Activated CD4-positive, CD25-positive, alpha-beta regulatory T cell treated with anti-CD3 and anti-CD28 coated beads, Interleukin-2, amount 50 U/mL, for 16 hours (primary cell): ENCODE results near the gene URM1.

Source experiments
- DNase-seq: peaks from one replicate; pipeline ENCODE4 v3.0.0-alpha.2; 2020; ENCODE audit warnings: low read depth, low spot score

URM1 gene

DNA sequence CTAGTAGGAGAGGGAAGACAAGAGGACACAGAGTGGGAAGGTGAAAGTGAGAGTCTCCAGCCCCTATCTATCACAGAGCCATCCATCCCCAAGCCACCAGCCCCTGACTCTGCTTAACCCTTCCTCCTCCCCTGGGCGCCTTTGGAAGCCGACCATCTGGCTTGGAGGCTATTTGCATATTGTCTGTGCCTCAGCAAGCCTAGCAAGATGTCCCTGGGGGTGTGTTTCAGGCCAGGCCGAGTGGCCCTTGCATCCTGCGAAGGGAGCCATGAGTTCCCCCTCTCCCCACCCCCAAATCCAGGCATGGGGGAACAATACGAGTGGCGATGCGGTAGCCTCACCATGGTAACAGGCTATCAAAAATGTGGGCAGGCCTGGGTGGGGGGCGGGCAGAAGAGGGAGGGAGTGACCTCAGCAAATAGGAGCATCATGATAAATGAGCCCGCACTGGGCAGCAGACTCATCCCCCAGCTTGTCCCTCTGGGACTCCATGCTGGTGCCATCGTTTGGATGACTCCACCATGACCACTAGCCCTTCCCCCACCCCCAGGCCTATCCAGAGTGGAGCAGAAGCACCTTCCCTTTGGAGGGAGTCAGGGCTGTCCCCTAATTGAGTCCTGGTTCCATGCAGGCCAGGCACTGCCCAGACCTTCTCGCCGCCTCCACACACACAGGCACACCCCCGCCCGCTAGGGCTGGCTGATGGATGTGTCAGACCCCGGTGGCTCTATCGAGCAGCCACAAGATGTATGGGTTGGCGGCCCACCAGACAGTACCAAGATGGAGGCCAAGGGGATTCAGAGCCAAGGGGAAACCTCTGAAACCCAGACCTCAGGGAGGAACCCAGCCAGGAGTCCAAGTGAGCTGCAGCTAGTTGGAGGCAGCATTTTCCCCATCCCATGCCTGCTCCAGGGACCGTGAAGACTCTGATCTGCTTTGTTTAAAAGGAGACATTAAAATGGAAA lies 14.6 kb downstream of the URM1 start:
- DNase-seq: no peak

DNA sequence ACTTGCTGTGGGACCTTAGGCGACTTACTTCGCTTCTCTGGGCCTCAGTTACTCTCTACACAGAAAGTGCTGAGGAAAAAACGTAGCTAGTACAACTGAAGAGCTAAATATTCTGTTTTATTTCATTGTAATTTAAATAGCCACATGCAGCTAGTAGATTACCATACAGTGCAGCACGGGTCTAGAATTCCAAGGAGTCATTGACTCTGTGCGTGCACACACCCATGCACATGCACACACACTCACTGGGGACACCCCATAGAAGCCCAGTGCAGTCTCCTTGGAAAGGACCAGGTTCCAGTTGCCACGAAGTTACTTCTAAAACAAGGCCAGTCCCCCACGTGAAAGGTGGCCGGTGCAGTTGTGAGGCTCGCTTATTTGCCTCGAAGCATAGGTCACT lies 17.0 kb downstream of the URM1 start:
- no peak for DNase-seq

DNA sequence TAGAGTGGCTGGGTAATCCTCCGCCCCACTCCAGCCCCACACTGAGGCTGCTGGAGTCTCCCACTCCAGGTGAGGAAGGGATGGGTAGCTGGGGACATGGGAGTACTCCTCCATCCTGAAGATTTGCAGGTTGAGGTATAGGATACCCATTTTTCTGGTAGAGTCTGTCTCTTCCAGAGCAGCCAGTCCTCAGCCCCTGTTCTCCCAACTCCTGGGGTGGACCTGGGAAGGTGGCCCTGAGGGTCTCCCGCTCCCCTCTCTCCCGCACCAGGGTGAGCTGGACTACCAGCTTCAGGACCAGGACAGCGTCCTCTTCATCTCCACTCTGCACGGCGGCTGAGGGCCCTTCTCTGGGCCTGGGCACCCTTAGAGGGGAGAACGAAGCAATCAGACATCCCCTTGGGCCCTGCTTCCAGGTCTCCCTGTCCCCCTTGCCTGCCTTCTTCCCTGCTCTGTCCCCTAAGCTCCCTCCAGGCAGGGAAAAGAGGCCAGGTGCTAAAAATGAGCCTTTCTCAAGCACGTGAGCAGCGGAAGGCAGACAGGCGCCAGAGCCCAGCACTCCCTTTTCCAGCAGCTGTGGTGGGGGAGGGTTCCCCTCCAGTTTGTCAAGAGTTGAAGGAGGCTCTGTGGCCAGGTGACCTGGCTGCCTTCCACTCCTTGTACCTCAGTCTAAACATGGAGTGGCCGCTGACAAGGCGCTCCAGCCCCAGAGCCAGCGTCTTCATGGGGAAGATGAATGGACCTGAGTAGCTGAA lies 18.4 kb downstream of the URM1 start:
- DNase-seq: no peak

DNA sequence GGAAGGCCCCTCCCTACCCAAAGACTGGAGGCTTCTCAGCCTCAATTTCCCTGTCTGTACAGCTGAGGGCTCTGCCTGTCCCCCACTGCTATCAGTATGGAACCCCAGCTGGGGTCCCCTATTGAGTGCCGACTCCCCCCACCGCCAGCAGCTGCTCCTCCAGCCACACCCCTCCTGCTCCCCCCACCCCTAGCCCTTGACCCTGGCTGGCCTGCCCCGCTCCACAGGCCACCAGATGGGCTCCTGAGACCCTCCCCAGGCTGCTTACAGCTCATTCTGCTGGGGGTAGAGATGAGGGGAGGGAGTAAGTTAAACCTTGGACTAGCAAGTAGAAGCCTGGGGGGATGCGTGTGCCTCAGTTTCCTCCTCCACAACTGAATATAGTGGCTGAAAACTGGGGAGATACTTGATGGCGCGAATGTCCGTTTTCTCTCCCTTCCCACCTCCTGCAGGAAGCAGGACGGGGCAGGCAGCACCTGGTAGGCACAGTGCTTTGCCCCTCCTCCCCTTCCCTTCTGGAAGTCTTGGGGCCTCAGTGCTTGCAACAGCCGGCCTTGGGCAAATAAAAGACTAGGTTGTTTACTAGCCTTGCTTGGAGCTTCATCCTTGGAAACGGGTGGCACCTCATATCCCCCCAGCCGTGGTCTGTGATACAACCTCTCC lies 19.1 kb downstream of the URM1 start:
- DNase-seq: no peak

DNA sequence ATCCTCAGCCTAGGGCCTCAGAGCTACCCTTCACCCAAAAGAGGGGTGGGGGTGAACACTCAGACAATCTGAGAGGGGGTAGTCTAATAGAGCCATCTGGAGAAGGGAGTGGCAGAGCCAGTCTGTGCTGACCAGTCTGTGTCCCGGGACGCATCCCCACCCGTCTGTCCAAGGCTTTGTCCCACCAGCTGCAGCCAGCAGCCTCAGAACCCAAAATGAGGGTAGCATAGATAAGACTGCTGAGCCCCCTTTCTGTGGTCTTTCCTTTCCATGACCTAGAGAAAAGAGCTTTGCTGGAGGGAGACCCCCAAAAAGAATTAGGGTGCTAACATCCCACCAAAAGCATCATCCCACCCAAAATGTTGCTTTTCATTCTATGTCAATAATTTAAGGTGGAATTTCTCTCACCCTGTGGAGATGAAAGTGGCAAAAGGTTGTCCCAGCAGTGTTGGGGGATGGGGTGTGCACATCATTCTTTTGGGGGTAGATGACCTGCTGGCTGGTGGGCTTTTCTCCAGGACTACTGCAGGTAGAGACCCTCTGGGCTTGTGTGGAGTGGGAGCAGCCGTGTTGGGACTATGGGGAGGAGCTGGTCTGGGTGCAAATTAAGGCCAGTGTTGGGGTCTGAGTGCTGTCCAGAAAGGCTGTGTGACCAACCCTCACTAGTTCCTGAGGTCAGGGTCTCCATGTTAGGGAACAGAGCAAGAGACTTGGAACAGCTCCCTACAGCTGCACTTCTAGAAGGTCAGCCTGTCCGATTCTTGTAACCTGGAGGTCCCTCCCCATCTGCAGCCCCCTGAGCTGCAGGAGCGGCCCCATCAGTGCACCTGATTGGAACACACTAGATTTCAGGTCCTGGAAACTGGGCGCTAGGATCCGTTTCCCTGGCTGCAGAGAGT lies 19.9 kb downstream of the URM1 start:
- DNase-seq: no peak

DNA sequence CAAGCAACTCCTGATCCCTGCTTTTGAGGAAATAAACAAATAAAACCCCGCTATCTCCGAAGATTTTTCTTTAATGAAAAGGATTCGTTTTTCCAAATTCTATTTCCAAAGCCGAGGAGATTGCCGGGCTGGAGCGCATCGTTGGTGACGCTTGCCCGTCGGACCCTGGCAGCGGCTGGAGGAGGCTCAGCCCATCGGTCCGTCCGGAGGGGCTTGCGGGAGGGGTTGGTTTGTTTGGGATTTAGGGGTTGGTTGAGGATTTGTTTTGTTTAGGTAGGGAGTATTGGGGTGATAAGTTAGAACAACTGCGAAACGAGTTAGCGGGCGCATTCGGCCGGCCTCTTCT lies 20.8 kb downstream of the URM1 start:
- no peak for DNase-seq

DNA sequence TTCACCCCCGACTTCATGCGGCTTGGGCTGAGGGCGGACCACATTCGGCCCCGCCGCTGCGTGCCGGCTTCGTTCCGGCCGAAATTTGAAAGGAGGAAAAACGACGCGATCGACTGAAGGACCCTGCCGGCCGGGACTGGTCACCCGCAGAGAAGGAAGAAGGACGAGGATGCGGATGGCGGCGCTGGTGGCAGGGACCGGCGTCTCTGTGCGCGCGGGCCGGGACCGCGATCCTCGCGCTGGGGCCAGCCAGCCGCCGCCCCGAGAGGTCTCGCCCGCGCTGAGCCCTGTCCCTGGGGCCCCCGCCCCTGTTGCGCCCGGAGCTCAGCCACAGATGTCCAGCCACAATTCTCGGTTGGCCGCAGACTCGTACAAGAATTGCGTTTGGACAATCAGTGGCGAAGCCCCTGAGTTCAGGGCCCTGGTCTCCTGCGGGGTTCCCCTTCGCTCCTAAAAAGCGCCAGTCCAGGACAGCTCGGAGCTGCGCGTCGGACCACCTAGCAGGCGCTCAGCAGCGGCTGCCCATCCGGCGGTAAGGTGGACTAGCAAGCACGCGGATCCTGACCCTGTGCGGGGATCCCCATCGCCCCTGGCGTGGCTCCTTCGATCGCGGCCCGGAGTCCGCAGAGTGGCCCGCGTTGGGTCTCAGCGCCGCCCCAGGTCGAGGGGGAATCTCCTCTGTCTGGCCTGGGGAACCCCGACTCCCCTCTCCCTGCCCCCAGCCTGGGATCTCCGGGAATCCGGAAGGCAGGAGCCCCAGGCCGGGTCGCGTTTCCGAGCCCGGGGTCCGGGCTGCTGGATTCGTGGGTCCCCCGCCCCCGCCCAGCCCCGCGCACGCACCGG lies 21.3 kb downstream of the URM1 start:
- DNase-seq: no peak

DNA sequence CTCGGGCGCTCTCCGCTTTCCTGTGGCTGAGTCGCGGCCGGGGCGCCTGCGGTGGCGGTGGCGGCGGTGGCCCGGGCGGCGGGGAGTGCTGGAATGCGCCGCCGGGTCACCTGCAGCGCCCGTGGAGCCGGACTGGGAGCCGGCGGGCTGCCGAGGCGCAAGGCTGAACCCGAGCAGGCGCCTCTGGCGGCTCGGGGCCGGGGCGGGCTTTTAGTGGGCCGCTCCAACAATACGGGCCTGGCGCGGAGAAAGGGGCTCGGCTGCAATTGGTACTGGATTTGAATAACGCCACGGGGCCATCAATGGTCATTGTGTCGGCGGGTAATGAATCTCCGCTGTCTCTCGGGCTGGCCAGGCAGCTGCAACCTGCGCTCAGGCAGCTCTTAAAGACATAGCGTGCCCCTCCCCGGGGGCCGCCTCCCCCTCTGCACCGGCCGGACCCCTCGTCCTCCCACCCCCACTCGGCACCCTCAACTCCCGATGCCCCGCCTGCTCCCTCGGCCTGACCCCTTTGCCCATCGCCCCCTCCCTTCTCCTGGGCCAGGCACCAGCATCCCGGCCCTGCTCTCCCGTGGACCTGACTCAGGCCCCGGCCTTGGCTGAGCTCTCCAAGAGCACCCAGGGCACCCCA lies 22.1 kb downstream of the URM1 start:
- no peak for DNase-seq

DNA sequence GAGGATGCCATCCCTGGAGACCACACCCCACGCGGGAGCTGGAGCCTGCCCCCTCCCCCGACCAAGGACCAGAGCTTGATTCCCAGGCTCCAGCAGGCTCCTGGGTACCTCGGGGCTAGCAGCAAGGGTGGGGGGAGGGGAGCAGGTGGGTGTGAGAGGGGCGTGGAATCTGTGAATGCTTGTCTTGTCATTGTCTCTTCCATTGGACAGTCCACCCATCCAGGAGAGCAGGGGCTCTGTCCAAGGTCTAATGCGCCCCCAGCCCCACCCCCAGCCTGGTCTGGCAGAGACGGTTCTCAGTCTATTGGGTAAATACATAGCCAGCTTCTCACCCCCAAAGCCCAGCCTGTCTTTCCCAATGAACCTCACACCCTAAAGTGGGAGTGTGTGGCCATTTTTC lies 22.8 kb downstream of the URM1 start:
- DNase-seq: no peak

DNA sequence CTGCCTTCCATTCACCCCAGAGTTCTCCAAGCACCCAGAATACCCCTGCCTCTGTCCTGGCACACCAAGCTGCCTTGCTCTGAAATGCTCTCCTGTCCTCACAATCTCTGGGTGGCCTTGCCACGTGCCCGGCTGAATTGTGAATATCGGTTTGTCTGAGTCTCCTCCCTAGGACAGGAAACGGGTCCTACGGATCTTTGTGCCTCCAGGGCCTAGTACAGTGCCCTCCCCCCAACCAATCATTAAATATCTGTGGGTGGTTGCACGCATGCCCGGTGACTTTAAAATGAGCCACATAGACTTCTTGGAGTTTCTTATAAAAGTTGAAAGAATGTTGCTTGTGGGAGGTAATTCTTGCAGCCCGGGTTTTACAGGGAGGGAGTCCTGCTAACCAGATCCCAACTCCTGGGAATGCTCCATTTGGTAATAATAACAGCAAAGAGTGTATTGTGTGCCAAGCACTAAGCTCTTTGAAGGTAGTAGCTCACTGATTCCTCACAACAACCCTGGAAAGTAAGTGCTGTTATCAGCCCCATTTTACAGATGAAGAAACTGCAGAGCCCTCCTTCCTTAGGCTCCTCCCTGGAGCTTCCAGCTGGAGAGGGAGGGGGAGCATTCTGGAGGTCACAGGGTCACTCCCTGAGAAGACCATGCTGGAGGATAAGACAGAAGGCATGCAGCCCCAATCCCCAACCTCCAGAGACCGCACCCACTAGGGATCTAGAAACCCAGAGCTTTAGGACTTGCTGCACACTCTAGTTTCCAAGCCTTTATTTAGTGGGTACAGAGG lies 23.4 kb downstream of the URM1 start:
- no peak for DNase-seq

DNA sequence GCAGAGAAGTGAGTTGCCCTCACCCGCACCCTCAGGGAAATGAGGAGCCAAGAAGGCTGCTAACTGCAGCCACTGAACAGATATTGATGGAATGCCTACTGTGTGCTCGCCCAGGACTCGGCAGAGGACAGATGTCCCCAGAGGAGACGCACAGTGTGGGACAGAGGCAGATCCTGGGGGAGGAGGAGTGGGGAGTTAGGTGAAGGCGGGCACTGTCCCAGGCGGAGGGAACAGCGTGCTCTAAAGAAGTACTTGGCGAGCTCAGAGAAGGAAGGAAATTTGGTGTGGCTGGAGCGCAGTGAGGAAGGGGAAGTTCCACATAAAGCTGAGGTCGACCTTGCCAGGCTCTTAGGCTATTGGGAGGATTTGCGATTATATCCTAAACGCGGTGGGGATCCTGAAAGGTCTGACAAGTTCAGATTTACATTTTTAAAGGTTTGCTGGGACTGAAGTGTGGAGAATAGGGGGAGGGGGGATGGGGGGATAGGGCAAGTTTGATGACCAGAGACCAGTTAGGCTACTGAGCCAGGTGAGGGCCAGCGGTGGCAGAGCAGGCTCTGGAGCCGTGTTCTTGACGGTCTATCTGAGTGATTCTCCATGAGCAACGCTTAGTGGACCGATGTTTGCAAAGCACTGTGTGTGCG lies 25.9 kb downstream of the URM1 start:
- DNase-seq: no peak

DNA sequence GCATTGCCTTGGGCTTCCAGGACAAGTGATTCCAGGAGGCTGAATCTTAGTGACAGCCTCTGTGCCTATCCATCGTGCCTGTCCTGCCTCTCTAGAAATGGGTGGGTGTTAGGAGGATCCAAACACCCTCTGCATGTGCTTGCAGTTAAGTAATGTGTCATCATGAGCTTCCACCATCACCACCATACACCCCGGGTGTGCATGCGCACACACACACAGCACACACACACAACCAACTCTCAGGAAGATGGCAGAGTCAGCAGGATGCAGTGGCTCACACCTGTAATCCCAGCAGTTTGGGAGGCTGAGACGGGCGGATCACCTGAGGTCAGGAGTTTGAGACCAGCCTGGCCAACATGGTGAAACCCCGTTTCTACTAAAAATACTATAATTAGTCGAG lies 26.7 kb downstream of the URM1 start:
- no peak for DNase-seq

DNA sequence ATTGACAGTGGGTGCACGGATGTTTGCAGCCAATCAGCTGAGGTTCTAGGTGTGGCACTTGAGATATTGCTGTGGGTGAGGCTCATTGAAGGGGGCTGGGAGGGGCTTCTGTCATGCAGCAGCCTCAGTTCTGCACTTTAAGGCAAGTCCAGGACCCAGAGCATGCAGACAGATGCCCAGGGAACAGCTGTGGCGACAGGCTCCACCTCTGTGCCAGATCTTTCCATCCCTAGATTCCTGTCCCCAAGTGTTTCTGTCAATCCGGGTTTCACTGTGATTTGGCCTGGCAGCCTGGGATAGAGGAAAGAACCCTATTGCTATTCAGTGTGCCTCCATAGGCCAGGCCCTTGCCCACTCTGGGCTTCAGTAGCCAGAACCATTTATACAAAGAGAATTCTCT lies 28.7 kb downstream of the URM1 start:
- DNase-seq: no peak

DNA sequence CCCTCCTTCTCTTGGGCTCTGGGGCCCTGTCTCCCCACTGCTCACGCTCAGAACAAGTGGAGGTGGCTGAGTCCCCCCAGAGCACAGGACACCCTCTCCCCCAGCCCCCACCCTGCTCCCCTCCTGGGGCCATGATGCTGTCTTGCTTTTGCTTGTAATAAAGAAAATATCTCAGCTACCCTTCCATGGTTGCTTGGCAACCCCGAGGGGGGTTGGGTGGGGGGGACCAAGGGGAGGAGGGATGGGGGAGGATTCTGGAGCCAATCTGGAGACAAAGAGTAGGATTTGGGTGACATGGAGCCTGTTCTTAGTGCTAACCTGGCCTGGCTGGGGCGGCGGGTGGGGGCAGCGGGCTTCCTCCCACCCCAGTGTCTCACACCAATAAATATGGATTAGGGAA lies 33.4 kb downstream of the URM1 start:
- no peak for DNase-seq

DNA sequence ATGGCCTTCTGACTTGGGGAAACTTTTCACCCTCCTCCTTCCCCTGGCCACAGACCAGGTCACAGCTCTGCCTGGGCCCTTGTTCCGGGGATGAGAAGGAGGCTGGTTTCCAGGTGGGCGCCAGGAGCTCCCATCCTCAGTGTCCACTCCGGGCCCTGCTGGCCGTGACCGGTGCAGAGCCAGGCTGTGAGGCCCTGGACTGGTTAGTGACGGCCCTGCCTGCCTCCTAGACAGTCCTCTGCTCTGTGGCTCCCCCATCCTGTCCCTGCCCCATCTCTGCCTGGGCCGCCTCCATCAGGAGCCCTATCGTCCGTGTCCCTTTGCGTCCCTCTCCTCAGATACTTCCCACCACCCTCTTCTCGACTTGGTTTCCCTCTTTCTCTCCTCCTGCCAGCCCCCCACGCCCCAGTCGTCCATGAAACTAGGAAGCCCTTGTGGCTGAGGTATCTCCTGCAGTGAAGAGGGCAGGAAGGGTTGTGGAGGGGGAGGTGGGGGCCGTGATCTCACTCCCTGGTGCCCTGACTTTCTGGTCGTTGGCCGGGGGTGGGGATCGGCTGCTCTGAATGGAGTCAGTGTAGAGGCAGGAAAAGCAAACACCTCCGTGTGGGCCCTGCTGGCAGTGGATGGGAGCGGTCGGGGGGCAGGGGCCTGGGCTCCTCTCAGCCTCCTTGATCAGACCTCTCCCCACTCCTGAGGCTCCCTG lies 34.1 kb downstream of the URM1 start:
- no peak for DNase-seq

DNA sequence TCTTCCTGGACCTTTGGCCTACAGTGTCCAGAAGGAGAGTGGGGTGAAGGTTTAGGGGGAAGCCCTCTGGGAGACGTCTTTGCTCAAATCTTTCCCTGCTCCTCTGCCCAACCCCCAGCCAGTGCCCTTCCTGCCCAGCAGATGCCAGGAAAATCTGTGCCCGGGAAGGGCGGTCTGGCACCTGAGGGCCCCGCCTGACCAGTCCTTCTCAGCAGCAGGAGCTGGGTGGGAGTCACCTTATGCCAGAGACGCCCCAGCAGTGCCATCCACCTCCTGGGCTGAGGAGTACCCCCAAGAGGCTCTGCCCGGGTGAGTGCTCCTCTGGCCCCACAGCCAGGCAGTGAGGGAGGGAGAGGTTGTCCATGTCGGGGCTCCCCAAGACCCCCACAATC lies 34.6 kb downstream of the URM1 start:
- no peak for DNase-seq

DNA sequence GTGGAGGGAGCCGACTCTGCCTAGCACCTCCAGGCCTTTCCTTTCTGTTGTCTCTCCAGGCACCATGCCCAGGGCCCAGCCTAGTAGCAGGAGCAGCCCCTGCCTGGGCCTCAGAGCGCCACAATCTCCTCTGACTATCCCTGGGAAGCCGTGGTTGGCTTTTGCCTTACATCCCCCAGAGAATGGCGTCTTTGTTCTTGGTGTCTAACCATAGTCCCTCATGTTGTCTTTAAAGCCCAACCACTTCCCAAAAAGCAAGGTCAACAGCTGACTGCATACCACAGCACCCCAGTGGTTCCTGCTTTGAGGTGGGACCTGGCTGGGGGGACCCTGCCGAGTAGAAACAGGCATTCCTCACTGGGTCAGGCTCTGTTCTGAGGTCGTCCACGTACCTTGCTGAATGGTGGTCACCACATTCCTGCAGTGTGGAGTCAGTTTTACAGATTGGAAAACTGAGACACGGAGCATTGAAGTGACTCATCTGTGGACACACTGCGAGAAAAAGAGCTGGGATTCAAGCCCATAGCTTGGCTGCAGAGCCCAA lies 35.7 kb downstream of the URM1 start:
- no peak for DNase-seq

DNA sequence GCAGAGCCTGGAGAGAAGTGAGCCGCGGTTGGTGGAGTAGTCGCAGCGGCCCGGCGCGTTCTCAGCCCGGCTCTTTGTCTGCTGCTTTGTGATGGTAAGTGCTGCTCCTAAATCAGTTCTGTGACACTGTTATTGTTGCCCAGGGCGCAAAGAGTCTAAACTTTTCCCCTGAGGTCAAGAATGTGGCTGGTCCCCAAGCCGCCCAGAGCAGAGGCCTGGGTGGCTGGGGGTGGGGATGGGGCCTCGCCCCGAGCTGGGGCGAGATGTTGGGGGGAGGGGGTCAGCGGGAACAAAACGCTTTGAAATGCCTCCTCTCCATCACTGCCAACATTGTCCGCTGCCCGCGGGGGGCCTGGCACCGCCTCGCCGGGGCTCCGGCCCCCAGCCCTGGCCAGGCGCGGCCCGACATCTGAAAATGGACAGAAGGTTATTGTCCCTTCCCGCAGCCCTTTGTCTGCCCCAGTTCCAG lies 37.8 kb downstream of the URM1 start:
- DNase-seq: no peak
